GM19452 (cell line): Measurements from ENCODE around the gene NPPC.
"Not testable (repeated sequence)": the region's sequence is repeated elsewhere in the genome, so short reads cannot be mapped to it uniquely, and the experiment has no call there.

Source experiments
- ATAC-seq: cut with Tn5 transposase; IDR thresholded peaks from one replicate; pipeline ENCODE4 v1.9.1; 2021; ENCODE audit not compliant: unreplicated experiment

Gene NPPC

GRCh38 chr2:231922311-231923009 is 3.7 kb downstream of the NPPC start:
- no peak for ATAC-seq

- no peak for ATAC-seq
Observed at GRCh38 chr2:231920795-231921194, 5.4 kb downstream of the NPPC start.

GRCh38 chr2:231920366-231920765 is 5.8 kb downstream of the NPPC start:
- no peak for ATAC-seq

GRCh38 chr2:231919341-231920035 is 6.7 kb downstream of the NPPC start:
- no peak for ATAC-seq

GRCh38 chr2:231918501-231919330 is 7.5 kb downstream of the NPPC start:
- ATAC-seq, result no peak

- ATAC-seq, result no peak
Observed at GRCh38 chr2:231917280-231918066, 8.7 kb downstream of the NPPC start.

- ATAC-seq, result no peak
Observed at GRCh38 chr2:231914077-231914690, 12.0 kb downstream of the NPPC start.

- no peak for ATAC-seq
Observed at GRCh38 chr2:231911381-231911780, 14.8 kb downstream of the NPPC start.

GRCh38 chr2:231910771-231911170 is 15.4 kb downstream of the NPPC start:
- no peak for ATAC-seq

- not testable (repeated sequence) for ATAC-seq
Observed at GRCh38 chr2:231910161-231910560, 16.0 kb downstream of the NPPC start.

GRCh38 chr2:231909631-231910030 is 16.6 kb downstream of the NPPC start:
- ATAC-seq, result no peak

GRCh38 chr2:231908584-231908983 is 17.6 kb downstream of the NPPC start:
- no peak for ATAC-seq

- no peak for ATAC-seq
Observed at GRCh38 chr2:231907765-231908164, 18.4 kb downstream of the NPPC start.

GRCh38 chr2:231905026-231905425 is 21.2 kb downstream of the NPPC start:
- ATAC-seq, result no peak

- ATAC-seq, result no peak
Observed at GRCh38 chr2:231904161-231904611, 22.0 kb downstream of the NPPC start.

GRCh38 chr2:231902598-231902997 is 23.6 kb downstream of the NPPC start:
- ATAC-seq, result no peak

GRCh38 chr2:231900972-231901371 is 25.2 kb downstream of the NPPC start:
- no peak for ATAC-seq

- no peak for ATAC-seq
Observed at GRCh38 chr2:231900486-231900942, 25.7 kb downstream of the NPPC start.

- no peak for ATAC-seq
Observed at GRCh38 chr2:231894566-231895380, 31.4 kb downstream of the NPPC start.
